ENCODE results near the gene CUX1.

DNA sequence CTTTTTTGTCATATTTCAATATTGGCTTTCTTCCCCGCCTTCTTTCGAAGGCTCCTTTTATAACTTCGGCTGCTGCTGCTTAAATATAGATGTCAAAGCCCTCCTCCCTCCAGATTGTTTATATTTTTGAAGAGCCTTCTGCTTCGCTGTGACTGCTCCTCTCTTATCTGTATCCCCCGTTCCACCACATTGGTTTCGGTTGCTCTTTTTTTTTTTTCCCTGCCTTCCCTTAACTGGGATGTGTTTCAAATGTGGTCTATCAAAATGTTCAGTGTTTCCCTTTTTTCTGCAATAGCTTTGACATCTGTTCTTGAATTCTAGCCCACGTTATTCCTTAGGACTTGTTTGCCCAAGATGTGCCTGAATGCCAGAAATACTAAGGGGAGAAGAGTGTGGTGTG lies 96.4 kb downstream of the CUX1 start:
- no peak for TF ChIP-seq EZH2 (IDR thresholded peaks at IDR 0.05; ENCODE audit: borderline replicate concordance, low read depth, low read length, severe bottlenecking)
- TF ChIP-seq, protein P1, sequence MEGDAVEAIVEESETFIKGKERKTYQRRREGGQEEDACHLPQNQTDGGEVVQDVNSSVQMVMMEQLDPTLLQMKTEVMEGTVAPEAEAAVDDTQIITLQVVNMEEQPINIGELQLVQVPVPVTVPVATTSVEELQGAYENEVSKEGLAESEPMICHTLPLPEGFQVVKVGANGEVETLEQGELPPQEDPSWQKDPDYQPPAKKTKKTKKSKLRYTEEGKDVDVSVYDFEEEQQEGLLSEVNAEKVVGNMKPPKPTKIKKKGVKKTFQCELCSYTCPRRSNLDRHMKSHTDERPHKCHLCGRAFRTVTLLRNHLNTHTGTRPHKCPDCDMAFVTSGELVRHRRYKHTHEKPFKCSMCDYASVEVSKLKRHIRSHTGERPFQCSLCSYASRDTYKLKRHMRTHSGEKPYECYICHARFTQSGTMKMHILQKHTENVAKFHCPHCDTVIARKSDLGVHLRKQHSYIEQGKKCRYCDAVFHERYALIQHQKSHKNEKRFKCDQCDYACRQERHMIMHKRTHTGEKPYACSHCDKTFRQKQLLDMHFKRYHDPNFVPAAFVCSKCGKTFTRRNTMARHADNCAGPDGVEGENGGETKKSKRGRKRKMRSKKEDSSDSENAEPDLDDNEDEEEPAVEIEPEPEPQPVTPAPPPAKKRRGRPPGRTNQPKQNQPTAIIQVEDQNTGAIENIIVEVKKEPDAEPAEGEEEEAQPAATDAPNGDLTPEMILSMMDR (IDR thresholded peaks at IDR 0.05; ENCODE audit: borderline replicate concordance, extremely low read depth, low read length, poor library complexity, severe bottlenecking): no peak
